ENCODE data around the gene IFITM1. TPM values are rescaled to one million over a fixed set of nuclear protein-coding genes. Genes with fewer than 3 reads are reported as not detected.
"Not testable (repeated sequence)": the region's sequence is repeated elsewhere in the genome, so short reads cannot be mapped to it uniquely, and the experiment has no call there.

The IFITM1 gene
- total and polyA plus RNA-seq, 2 of the 8 experiments (the other 6 are each of a cell fraction or from before 2014, with no cell fraction given), result 394 to 1,464 TPM

- Histone ChIP-seq H2BK12ac (ENCODE audit: low read depth, low read length) (peak overlapping the region; percentile 11; the same call in 1 of the 2 replicates), H3K4me3 (ENCODE audit: extremely low read depth in 1 of 4, insufficient read depth in 2 of 4, low read depth in 3 of 4, low read length in 4 of 4) (peak overlapping the region in 3 of 4 experiments; percentile 60 to 74 (median 64); a peak in 6 of 8 replicates), H2BK5ac (ENCODE audit: low read depth, low read length) (peak overlapping the region; percentile 10; the same call in 1 of the 2 replicates), H3K4me2 (ENCODE audit: insufficient read depth in 1 of 2, low read depth in 2 of 2, low read length in 2 of 2) (peak overlapping the region; percentile 41 to 96), H3K79me2 (ENCODE audit: control insufficient read depth in 1 of 2, insufficient read depth in 2 of 2, low read length in 2 of 2) (peaks cover 0 to 11% of the 10 kb centered on the region in 2 experiments; a peak in 2 of 4 replicates), H3K23me2 (ENCODE audit: low read depth, low read length) (peaks cover 11% of the 10 kb centered on the region; the same call in 1 of the 2 replicates), H3K4me1 (replicated peaks in 1 of 4; ENCODE audit: control insufficient read depth in 3 of 4, insufficient read depth in 4 of 4, low read length in 3 of 4) (peaks cover 3 to 36% (median 22%) of the 10 kb centered on the region in 4 experiments)
- not testable (repeated sequence) for H3K18ac ChIP-seq (ENCODE audit: extremely low read depth, low read length); H4K91ac ChIP-seq (replicated peaks; ENCODE audit: insufficient read length, low read length); H3K4ac ChIP-seq (replicated peaks; ENCODE audit: insufficient read length, low read depth, low read length); H2BK20ac ChIP-seq (ENCODE audit: low read length); FAIRE-seq; H2BK15ac ChIP-seq (ENCODE audit: low read length); H3K27me3 ChIP-seq (replicated peaks in 1 of 4; ENCODE audit: control insufficient read depth in 3 of 4, extremely low read depth in 1 of 4, insufficient read depth in 3 of 4, low read length in 3 of 4); H3K56ac ChIP-seq (replicated peaks; ENCODE audit: insufficient read length, low read depth, low read length); H2AFZ ChIP-seq (ENCODE audit: low read length); H4K8ac ChIP-seq (ENCODE audit: extremely low read depth, insufficient read depth, low read length); H3K36me3 ChIP-seq (ENCODE audit: control insufficient read depth in 2 of 4, insufficient read depth in 4 of 4, low read length in 3 of 4); H3K23ac ChIP-seq (ENCODE audit: insufficient read length); H2BK120ac ChIP-seq (replicated peaks; ENCODE audit: low read depth, low read length); H3K9me3 ChIP-seq (ENCODE audit: insufficient read depth in 2 of 2, low read depth in 1 of 2, low read length in 1 of 2); H3K79me1 ChIP-seq (ENCODE audit: low read depth, low read length); H4K5ac ChIP-seq (ENCODE audit: insufficient read length, low read depth, low read length); H3K9ac ChIP-seq (replicated peaks in 1 of 4; ENCODE audit: extremely low read depth in 1 of 4, low read depth in 3 of 4, low read length in 3 of 4); H4K20me1 ChIP-seq (replicated peaks in 1 of 2; ENCODE audit: control insufficient read depth in 1 of 2, insufficient read depth in 2 of 2, low read length in 2 of 2); H3K14ac ChIP-seq (ENCODE audit: insufficient read length); H3K27ac ChIP-seq (ENCODE audit: low read depth, low read length); H2AK5ac ChIP-seq (ENCODE audit: low read depth, low read length)
- CTCF ChIA-PET (ENCODE audit: partially characterized antibody), result interaction anchor here (1.0 kb wide), 1 partner anchor 36 kb away, joined by 3 read pairs; no protein-coding TSS in a partner anchor
- WGBS, 2 experiments (ENCODE audit: extremely low coverage in 1 of 2, insufficient coverage in 1 of 2, insufficient read length in 1 of 2, insufficient replicate concordance in 2 of 2, low coverage in 1 of 2, low lambda C conversion rate in 2 of 2, missing lambda C conversion rate in 1 of 2), result 53% methylated on average over 5 of the region's 10 CpGs; no CpG with 5 or more reads in 1 of the 2 experiments
- POLR2A ChIA-PET (ENCODE audit: partially characterized antibody), result interaction anchor here (1.0 to 1.5 kb wide), 2 partner anchors 14 to 35 kb away, joined by 5 to 9 read pairs; no protein-coding TSS in a partner anchor
- DNase-seq (ENCODE audit: low read depth in 1 of 2, low spot score in 2 of 2), result peak in 1 of 2 experiments; percentile 47
Measured at GRCh38 chr11:319888-320273, 6.0 kb downstream of the IFITM1 start.
